ENCODE measurements around the gene ZNF316.

GRCh38 chr7:6650086-6650485 is 13.0 kb downstream of the ZNF316 start:
- TF ChIP-seq CTCF (IDR thresholded peaks at IDR 0.05) (no peak), POLR2AphosphoS5 (IDR thresholded peaks at IDR 0.05) (no peak), POLR2A (IDR thresholded peaks at IDR 0.05) (no peak), EP300 (IDR thresholded peaks at IDR 0.05) (no peak)
